Mesendoderm (in vitro differentiated cells): ENCODE measurements around the gene PLSCR1.

ENCODE experiments used
- DNase-seq: peaks from one replicate; pipeline ENCODE4 v3.0.0; 2013
- H2AK5ac ChIP-seq: 2 replicates; pipeline ENCODE4 v1.6.1; 2013; ENCODE audit warnings: low read length, inconsistent platforms
- H2BK120ac ChIP-seq: 2 replicates; pipeline ENCODE4 v1.6.1; 2013; ENCODE audit warnings: low read depth, mild to moderate bottlenecking, low read length, moderate library complexity, mixed read lengths
- H2BK15ac ChIP-seq: replicated peaks from 2 replicates; pipeline ENCODE4 v1.6.1; 2013; ENCODE audit warnings: low read depth, mild to moderate bottlenecking, moderate library complexity
- H2BK5ac ChIP-seq: 2 replicates; pipeline ENCODE4 v1.6.1; 2013; ENCODE audit warnings: low read length, inconsistent platforms
- H3K18ac ChIP-seq: 2 replicates; pipeline ENCODE4 v1.6.1; 2013; ENCODE audit warnings: mild to moderate bottlenecking, low read length, mixed read lengths
- H3K23ac ChIP-seq: one replicate; pipeline ENCODE4 v1.6.1; 2013; ENCODE audit warnings: low read length
- H3K27ac ChIP-seq: 2 replicates; pipeline ENCODE4 v1.5.1; 2013; ENCODE audit warnings: low read depth, mild to moderate bottlenecking, inconsistent platforms, low read length, moderate library complexity
- H3K27me3 ChIP-seq: 2 replicates; pipeline ENCODE4 v1.6.1; 2013; ENCODE audit warnings: low read length, control low read depth, mild to moderate bottlenecking, inconsistent platforms; ENCODE audit not compliant: insufficient read depth, poor library complexity
- H3K36me3 ChIP-seq: 2 replicates; pipeline ENCODE4 v1.6.1; 2013; ENCODE audit warnings: low read length, inconsistent platforms; ENCODE audit not compliant: control insufficient read depth, insufficient read depth
- H3K4ac ChIP-seq: one replicate; pipeline ENCODE4 v1.6.1; 2013; ENCODE audit warnings: low read depth, mild to moderate bottlenecking, low read length, moderate library complexity
- H3K4me1 ChIP-seq: 2 replicates; pipeline ENCODE4 v1.6.1; 2013; ENCODE audit warnings: low read depth, low read length, inconsistent platforms; ENCODE audit not compliant: control insufficient read depth
- H3K4me2 ChIP-seq: 2 replicates; pipeline ENCODE4 v1.6.1; 2013; ENCODE audit warnings: low read length
- H3K4me3 ChIP-seq: 2 replicates; pipeline ENCODE4 v1.5.1; 2013; ENCODE audit warnings: mild to moderate bottlenecking, low read length
- H3K56ac ChIP-seq: one replicate; pipeline ENCODE4 v1.6.1; 2013; ENCODE audit warnings: low read length
- H3K79me1 ChIP-seq: 2 replicates; pipeline ENCODE4 v1.6.1; 2013; ENCODE audit warnings: low read length, inconsistent platforms
- H3K79me2 ChIP-seq: 2 replicates; pipeline ENCODE4 v1.6.1; 2013; ENCODE audit warnings: mild to moderate bottlenecking, low read length; ENCODE audit not compliant: control insufficient read depth, insufficient read depth
- H3K9ac ChIP-seq: 2 replicates; pipeline ENCODE4 v1.6.1; 2013; ENCODE audit warnings: low read length, inconsistent platforms
- H4K5ac ChIP-seq: one replicate; pipeline ENCODE4 v1.6.1; 2013; ENCODE audit warnings: low read length
- H4K8ac ChIP-seq: one replicate; pipeline ENCODE4 v1.6.1; 2013; ENCODE audit warnings: low read depth, mild to moderate bottlenecking, control low read depth, low read length, moderate library complexity
- WGBS: extraction: QIAGEN DNeasy Blood & Tissue Kit; methylation state at CpG from one replicate; pipeline ENCODE4 v1.1.7; 2013; ENCODE audit warnings: low lambda C conversion rate, missing lambda C conversion rate; ENCODE audit not compliant: insufficient coverage; ENCODE audit errors: extremely low coverage; 5-methylcytosine and 5-hydroxymethylcytosine counted together

Gene PLSCR1

DNA sequence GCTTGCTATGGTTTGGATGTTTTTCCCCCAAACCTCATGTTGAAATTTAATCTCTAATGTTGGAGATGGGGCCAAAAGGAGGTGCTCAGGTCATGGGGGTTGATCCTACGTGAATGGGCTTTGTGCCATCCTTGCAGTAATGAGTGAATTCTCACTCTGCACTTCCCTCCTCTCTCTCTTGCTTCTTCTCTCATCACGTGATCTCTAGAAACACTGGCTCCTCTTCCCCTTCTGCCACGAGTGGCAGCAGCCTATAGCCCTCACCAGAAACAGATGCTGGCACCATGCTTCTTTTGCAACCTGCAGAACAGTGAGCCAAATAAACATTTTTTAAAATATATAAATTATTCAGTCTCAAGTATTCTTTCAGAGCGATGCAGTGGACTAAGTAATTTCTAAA lies 13.3 kb upstream of the PLSCR1 start:
- Histone ChIP-seq H2BK15ac (no peak overlapping the region), H4K8ac (no peak overlapping the region), H3K4me2 (no peak overlapping the region), H3K27me3 (no peaks in the 10 kb centered on the region), H3K56ac (no peak overlapping the region), H3K79me2 (no peaks in the 10 kb centered on the region), H3K36me3 (no peaks in the 10 kb centered on the region), H3K27ac (no peak overlapping the region), H3K4me3 (no peak overlapping the region), H3K79me1 (no peaks in the 10 kb centered on the region), H2BK120ac (no peak overlapping the region), H2AK5ac (no peak overlapping the region), H3K9ac (no peak overlapping the region), H2BK5ac (no peak overlapping the region), H3K4ac (no peak overlapping the region), H3K23ac (no peak overlapping the region), H3K4me1 (peaks cover 3% of the 10 kb centered on the region), H4K5ac (no peak overlapping the region), H3K18ac (no peak overlapping the region)
- WGBS = no CpG with 5 or more reads among the region's 4 CpGs
- DNase-seq = no peak

GRCh38 chr3:146555311-146555710 lies 10.9 kb upstream of the PLSCR1 start:
- no CpG with 5 or more reads among the region's 3 CpGs for WGBS
- no peak overlapping the region for H3K56ac ChIP-seq
- H3K4me3 ChIP-seq = no peak overlapping the region
- no peak overlapping the region for H2BK15ac ChIP-seq
- H3K79me2 ChIP-seq = no peaks in the 10 kb centered on the region
- no peak overlapping the region for H3K4ac ChIP-seq
- H3K36me3 ChIP-seq = no peaks in the 10 kb centered on the region
- no peak overlapping the region for H3K23ac ChIP-seq
- no peak overlapping the region for H4K8ac ChIP-seq
- no peaks in the 10 kb centered on the region for H3K79me1 ChIP-seq
- H2BK5ac ChIP-seq = no peak overlapping the region
- H3K27me3 ChIP-seq = no peaks in the 10 kb centered on the region
- H3K9ac ChIP-seq = no peak overlapping the region
- DNase-seq = no peak
- no peak overlapping the region for H3K27ac ChIP-seq
- no peak overlapping the region for H2AK5ac ChIP-seq
- H4K5ac ChIP-seq = no peak overlapping the region
- no peak overlapping the region for H2BK120ac ChIP-seq
- peaks cover 3% of the 10 kb centered on the region for H3K4me1 ChIP-seq
- no peak overlapping the region for H3K4me2 ChIP-seq
- no peak overlapping the region for H3K18ac ChIP-seq

DNA sequence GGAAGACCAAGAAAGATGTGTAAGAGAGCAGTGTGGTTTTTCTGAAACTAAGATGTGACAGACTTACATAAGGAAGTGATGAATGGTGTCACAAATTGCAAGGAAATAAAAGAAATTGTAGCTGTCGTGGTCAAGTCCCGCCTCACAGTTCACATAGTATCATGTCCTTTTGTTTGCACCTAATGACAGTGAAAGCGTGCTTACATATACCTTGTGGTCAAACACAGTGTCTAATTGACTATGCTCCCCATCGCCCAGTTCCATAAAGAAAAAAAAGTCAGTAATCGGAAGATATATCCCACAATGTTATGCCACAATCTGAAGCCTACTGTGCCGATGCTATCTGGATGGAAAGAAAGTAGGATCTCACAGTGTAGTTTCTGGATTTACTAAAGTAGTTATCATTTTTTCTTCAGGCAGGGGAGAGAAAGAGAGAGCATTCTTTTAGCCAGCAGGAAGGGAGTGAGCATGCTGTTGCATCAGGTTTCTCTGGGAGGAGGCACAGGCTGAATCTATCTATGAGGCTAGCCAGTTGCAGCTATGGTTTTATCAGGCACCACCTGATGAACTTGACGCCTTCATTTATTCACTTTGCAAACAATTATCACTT lies 9.8 kb upstream of the PLSCR1 start:
- no peak overlapping the region for H4K8ac ChIP-seq
- peak overlapping the region; percentile 28 for H2BK120ac ChIP-seq
- no peak overlapping the region for H3K4me2 ChIP-seq
- no peak overlapping the region for H3K23ac ChIP-seq
- peak overlapping the region; percentile 74 for H2BK15ac ChIP-seq
- H3K4me3 ChIP-seq = no peak overlapping the region
- no peaks in the 10 kb centered on the region for H3K36me3 ChIP-seq
- H4K5ac ChIP-seq = no peak overlapping the region
- H3K79me1 ChIP-seq = no peaks in the 10 kb centered on the region
- no peak overlapping the region for H3K27ac ChIP-seq
- no peaks in the 10 kb centered on the region for H3K27me3 ChIP-seq
- peak overlapping the region; percentile 31 for H3K18ac ChIP-seq
- no peaks in the 10 kb centered on the region for H3K79me2 ChIP-seq
- H2AK5ac ChIP-seq = no peak overlapping the region
- peak overlapping the region; percentile 3 for H3K4ac ChIP-seq
- WGBS = no CpG with 5 or more reads among the region's 7 CpGs
- H3K56ac ChIP-seq = peak overlapping the region; percentile 57
- DNase-seq = peak; percentile 73
- peak overlapping the region; percentile 47 for H2BK5ac ChIP-seq
- H3K4me1 ChIP-seq = peaks cover 3% of the 10 kb centered on the region
- H3K9ac ChIP-seq = no peak overlapping the region

- H2BK120ac ChIP-seq = no peak overlapping the region
- H3K56ac ChIP-seq = no peak overlapping the region
- no peak for DNase-seq
- H3K4ac ChIP-seq = no peak overlapping the region
- no peak overlapping the region for H2BK5ac ChIP-seq
- no peak overlapping the region for H3K27ac ChIP-seq
- H3K79me1 ChIP-seq = no peaks in the 10 kb centered on the region
- no peaks in the 10 kb centered on the region for H3K79me2 ChIP-seq
- H4K8ac ChIP-seq = no peak overlapping the region
- no peak overlapping the region for H3K23ac ChIP-seq
- H2BK15ac ChIP-seq = no peak overlapping the region
- no peak overlapping the region for H3K4me2 ChIP-seq
- no peaks in the 10 kb centered on the region for H3K27me3 ChIP-seq
- H3K9ac ChIP-seq = no peak overlapping the region
- no peak overlapping the region for H3K18ac ChIP-seq
- peaks cover 3% of the 10 kb centered on the region for H3K4me1 ChIP-seq
- no peak overlapping the region for H2AK5ac ChIP-seq
- no peak overlapping the region for H4K5ac ChIP-seq
- no peaks in the 10 kb centered on the region for H3K36me3 ChIP-seq
- WGBS = no CpG with 5 or more reads among the region's 5 CpGs
- no peak overlapping the region for H3K4me3 ChIP-seq
Measured at GRCh38 chr3:146550743-146551510, 6.5 kb upstream of the PLSCR1 start.

- Histone ChIP-seq H2BK15ac (no peak overlapping the region), H3K4me2 (no peak overlapping the region), H3K56ac (no peak overlapping the region), H3K79me2 (peaks cover 2% of the 10 kb centered on the region), H2AK5ac (no peak overlapping the region), H4K5ac (no peak overlapping the region), H3K18ac (no peak overlapping the region), H3K4ac (no peak overlapping the region), H3K4me1 (peaks cover 3% of the 10 kb centered on the region), H3K79me1 (no peaks in the 10 kb centered on the region), H3K27me3 (no peaks in the 10 kb centered on the region), H3K23ac (no peak overlapping the region), H3K9ac (no peak overlapping the region), H3K36me3 (no peaks in the 10 kb centered on the region), H3K4me3 (no peak overlapping the region), H2BK5ac (no peak overlapping the region), H2BK120ac (no peak overlapping the region), H3K27ac (no peak overlapping the region), H4K8ac (no peak overlapping the region)
- DNase-seq = no peak
Measured at GRCh38 chr3:146550070-146550615, 5.7 kb upstream of the PLSCR1 start.
